Stomach (tissue), 9 donors: ENCODE results near the gene CCDC9. TPM values are rescaled to one million over a fixed set of nuclear protein-coding genes. Genes with fewer than 3 reads are reported as not detected.
A peak's percentile ranks its signal among the peaks of the same experiment; 100 is the strongest.
"Not testable (repeated sequence)": the region's sequence is repeated elsewhere in the genome, so short reads cannot be mapped to it uniquely, and the experiment has no call there.

ENCODE experiments used
- DNase-seq, 2 donors: peaks; one replicate each; pipeline versions ENCODE4 v3.0.0 to v3.0.0-alpha.2; 2013 to 2019
- H3K27ac ChIP-seq, 5 donors: fragments of 200-600 bp in 4 of 5; sonication (generic) in 4 of 5; one replicate each; pipeline ENCODE4 v1.5.1; 2013 to 2019; ENCODE audit warnings: mild to moderate bottlenecking in 1 of 5, moderate library complexity in 1 of 5
- H3K27me3 ChIP-seq, 3 donors: fragments of 200-600 bp; sonication (generic); one replicate each; pipeline ENCODE4 v1.5.1; 2017 to 2019; ENCODE audit warnings: mixed run types in 1 of 3
- H3K36me3 ChIP-seq, 4 donors: fragments of 200-600 bp; sonication (generic); 1 replicate in 3 of 4; 2 replicates in 1 of 4; pipeline ENCODE4 v1.5.1; 2016 to 2019
- H3K4me1 ChIP-seq, 4 donors: fragments of 200-600 bp; sonication (generic); one replicate each; pipeline ENCODE4 v1.5.1; 2016 to 2019
- H3K4me3 ChIP-seq, 4 donors: fragments of 200-600 bp; sonication (generic) in 3 of 4; one replicate each; pipeline ENCODE4 v1.5.1; 2016 to 2019; ENCODE audit warnings: mild to moderate bottlenecking in 1 of 4
- H3K9me3 ChIP-seq, 4 donors: fragments of 200-600 bp; sonication (generic); one replicate each; pipeline ENCODE4 v1.5.1; 2016 to 2019
- CTCF ChIP-seq, 7 experiments: fragments of 450-650 bp in 4 of 7; fragments of 200-600 bp in 3 of 7; sonication (generic) in 3 of 7; IDR thresholded peaks; one replicate each; pipeline ENCODE4 v1.5.1; 2016 to 2019; ENCODE audit warnings: antibody characterized with exemption in 7 of 7, control low read depth in 2 of 7, mild to moderate bottlenecking in 1 of 7
- EP300 ChIP-seq: sonication (generic); formaldehyde crosslinking; IDR thresholded peaks from one replicate; pipeline ENCODE4 v1.6.1; 2017; ENCODE audit warnings: antibody characterized with exemption
- POLR2A ChIP-seq, 4 donors: fragments of 450-650 bp; IDR thresholded peaks; one replicate each; pipeline ENCODE4 v1.6.1; 2016; ENCODE audit warnings: antibody characterized with exemption in 4 of 4, control low read depth in 2 of 4, mild to moderate bottlenecking in 1 of 4, moderate library complexity in 1 of 4
- POLR2AphosphoS5 ChIP-seq, 3 donors: sonication (generic); formaldehyde crosslinking; IDR thresholded peaks; one replicate each; pipeline ENCODE4 v1.6.1; 2016; ENCODE audit warnings: antibody characterized with exemption in 3 of 3
- WGBS, 5 donors: extraction: QIAGEN DNeasy Blood & Tissue Kit in 3 of 5; methylation state at CpG; one replicate each; pipeline versions ENCODE4 v1.1.5 to v1.1.7; 2013 to 2018; 5-methylcytosine and 5-hydroxymethylcytosine counted together
- intact Hi-C: fragments of 100-400 bp; cut with DNase I; formaldehyde crosslinking; loops from one replicate; pipeline ENCODE4 v1.15.1; 2023; ENCODE audit warnings: low total_unique reads
- polyA plus RNA-seq, 3 donors: library from polyadenylated mRNA; stranded (reverse); fragments of 200-250 nt; gene quantifications; one replicate each; pipeline ENCODE4 v1.2.3, GENCODE V29; 2013
- total RNA-seq, 5 donors: library from RNA; depleted of rRNA; stranded (reverse); fragments of >200 nt; gene quantifications; one replicate each; pipeline versions ENCODE4 v1.1.0 to v1.2.3, GENCODE V29; 2014 to 2016
- donor health status: healthy with polysubstance abuse.
- donor health status: Bipolar disorder and iron deficiency.
- donor health status: healthy.

Gene CCDC9
- total and polyA plus RNA-seq, 8 donors = 14.3 to 62.4 (median 21.3) TPM

- WGBS, 5 donors = 17 to 23% (median 22%) methylated on average over 6 to 9 of the region's 9 CpGs
- H3K27me3 ChIP-seq = peaks cover 0 to 32% (median 17%) of the 10 kb centered on the region in 3 donors
- H3K9me3 ChIP-seq = no peaks in the 10 kb centered on the region
- H3K4me1 ChIP-seq = peaks cover 45 to 64% (median 55%) of the 10 kb centered on the region in 4 donors
- intact Hi-C loops = no loop called here
- peak overlapping the region; percentile 29 to 80 (median 70) for H3K27ac ChIP-seq
- H3K36me3 ChIP-seq = no peaks in the 10 kb centered on the region
- no peak for DNase-seq
- TF ChIP-seq CTCF (IDR thresholded peaks at IDR 0.05) = no peak
- TF ChIP-seq POLR2AphosphoS5 (IDR thresholded peaks at IDR 0.05) = no peak
- no peak for TF ChIP-seq POLR2A (IDR thresholded peaks at IDR 0.05)
- TF ChIP-seq EP300 = no peak
- peak overlapping the region; percentile 15 to 34 (median 25) for H3K4me3 ChIP-seq
Observed at GRCh38 chr19:47243364-47243775, 13.0 kb upstream of the CCDC9 start.

- H3K4me3 ChIP-seq = peak overlapping the region; percentile 23 to 34 (median 26)
- H3K27me3 ChIP-seq = peaks cover 0 to 32% (median 17%) of the 10 kb centered on the region in 3 donors
- WGBS, 5 donors = 2 to 3% (median 2%) methylated on average over 29 to 46 of the region's 46 CpGs
- no peak for TF ChIP-seq EP300
- TF ChIP-seq CTCF (IDR thresholded peaks at IDR 0.05) = peak in 6 of 7 experiments; percentile 45 to 99 (median 98)
- peak; percentile 68 to 88 (median 71) for TF ChIP-seq POLR2AphosphoS5 (IDR thresholded peaks at IDR 0.05)
- no peak for TF ChIP-seq POLR2A (IDR thresholded peaks at IDR 0.05)
- peak overlapping the region; percentile 13 to 80 (median 70) for H3K27ac ChIP-seq
- no peaks in the 10 kb centered on the region for H3K9me3 ChIP-seq
- intact Hi-C loops = no loop called here
- H3K4me1 ChIP-seq = peaks cover 45 to 64% (median 54%) of the 10 kb centered on the region in 4 donors
- H3K36me3 ChIP-seq = no peaks in the 10 kb centered on the region
- peak; percentile 91 to 98 for DNase-seq
Observed at GRCh38 chr19:47243776-47244547, 12.4 kb upstream of the CCDC9 start.

GRCh38 chr19:47247308-47247990, 8.9 kb upstream of the CCDC9 start:
- no peaks in the 10 kb centered on the region for H3K9me3 ChIP-seq
- no peaks in the 10 kb centered on the region for H3K36me3 ChIP-seq
- H3K27ac ChIP-seq = no peak overlapping the region
- no peak for TF ChIP-seq EP300
- TF ChIP-seq POLR2AphosphoS5 (IDR thresholded peaks at IDR 0.05) = peak in 1 of 3 donors; percentile 34
- TF ChIP-seq POLR2A (IDR thresholded peaks at IDR 0.05) = no peak
- peak in 5 of 7 experiments; percentile 82 to 97 (median 89) for TF ChIP-seq CTCF (IDR thresholded peaks at IDR 0.05)
- peak; percentile 85 to 92 for DNase-seq
- 32 to 35% (median 33%) methylated on average over 25 of the region's 25 CpGs for WGBS, 5 donors
- intact Hi-C loops = loop anchor here (5.0 kb wide), 1 partner anchor 100 kb away; no protein-coding TSS in a partner anchor
- no peak overlapping the region for H3K4me3 ChIP-seq
- no peaks in the 10 kb centered on the region for H3K27me3 ChIP-seq
- peaks cover 19 to 39% (median 28%) of the 10 kb centered on the region in 4 donors for H3K4me1 ChIP-seq

GRCh38 chr19:47253016-47253415, 3.3 kb upstream of the CCDC9 start:
- 78 to 90% (median 89%) methylated on average over 8 of the region's 8 CpGs for WGBS, 5 donors
- H3K36me3 ChIP-seq, DNase-seq, H3K9me3 ChIP-seq, H3K27me3 ChIP-seq, H3K27ac ChIP-seq, intact Hi-C loops, H3K4me3 ChIP-seq: not testable (repeated sequence)
- peaks cover 8 to 24% (median 15%) of the 10 kb centered on the region in 4 donors for H3K4me1 ChIP-seq
